GM12878 (cell line): ENCODE data around the gene HOXB3. TPM values are rescaled to one million over a fixed set of nuclear protein-coding genes. Genes with fewer than 3 reads are reported as not detected.

Source experiments
- ATAC-seq: fragments of 200-7000 bp; cut with Tn5 transposase; 3 replicates; pipeline ENCODE4 v1.9.1; 2020; ENCODE audit warnings: mild to moderate bottlenecking, moderate library complexity
- BruUV-seq: library from RNA; stranded (reverse); fragments of 400-500 nt; replicated peaks from 2 replicates; lab custom pipeline; 2021; lab: Mats Ljungman, UMichigan
- CTCF ChIA-PET: fragments of 300-600 bp; sonication (Branson Sonifier 250); formaldehyde crosslinking; extraction: SDS; loops from one replicate; lab custom pipeline; 2021; ENCODE audit warnings: inconsistent platforms; lab: Yijun Ruan, JAX
- POLR2A ChIA-PET: fragments of 350-600 bp; formaldehyde crosslinking; extraction: SDS; loops from one replicate; lab custom pipeline; 2021; ENCODE audit warnings: inconsistent platforms; lab: Charles Lee
- RAD21 ChIA-PET: fragments of 300-600 bp; sonication (Branson Sonifier 250); formaldehyde crosslinking; loops from one replicate; lab custom pipeline; 2023; ENCODE audit warnings: antibody characterized with exemption; ENCODE audit not compliant: unreplicated experiment; lab: Charles Lee
- SMC1A ChIA-PET: fragments of 300-600 bp; sonication (Branson Sonifier 250); formaldehyde crosslinking; loops from one replicate; lab custom pipeline; 2023; ENCODE audit not compliant: unreplicated experiment, uncharacterized antibody; lab: Charles Lee
- DNase-seq: peaks from one replicate; pipeline ENCODE4 v3.0.0-alpha.2; 2011; ENCODE audit warnings: low read depth, low spot score
- FAIRE-seq: peaks from 3 replicates; lab custom pipeline; 2011; peaks lifted over from hg19 to GRCh38; lab: Jason Lieb, UNC
- H2AFZ ChIP-seq: 2 replicates; pipeline ENCODE4 v1.6.0; 2011; ENCODE audit warnings: low read depth, low read length, control low read depth; ENCODE audit not compliant: control insufficient read depth
- H3K27ac ChIP-seq: 2 replicates; pipeline ENCODE4 v1.5.1; 2011; ENCODE audit warnings: control low read depth; ENCODE audit not compliant: control insufficient read depth, insufficient read depth
- H3K27me3 ChIP-seq, 2 experiments: replicated peaks in 1 of 2; 2 replicates each; pipeline versions ENCODE4 v1.6.0 to v1.6.1; 2011; ENCODE audit warnings: low read length in 1 of 2; ENCODE audit not compliant: control insufficient read depth in 2 of 2, insufficient read depth in 2 of 2
- H3K36me3 ChIP-seq, 2 experiments: 2 replicates each; pipeline ENCODE4 v1.5.1; 2011; ENCODE audit warnings: low read length in 1 of 2; ENCODE audit not compliant: control insufficient read depth in 2 of 2, insufficient read depth in 2 of 2
- H3K4me1 ChIP-seq: 2 replicates; pipeline ENCODE4 v1.6.1; 2011; ENCODE audit warnings: mild to moderate bottlenecking, low read length, moderate library complexity, mixed read lengths; ENCODE audit not compliant: control insufficient read depth, insufficient read depth
- H3K4me2 ChIP-seq: 2 replicates; pipeline ENCODE4 v1.6.0; 2011; ENCODE audit warnings: control low read depth; ENCODE audit not compliant: control insufficient read depth, insufficient read depth
- H3K4me3 ChIP-seq: fragments of 200-600 bp; sonication (generic); 2 replicates; pipeline ENCODE4 v1.5.1; 2016
- H3K79me2 ChIP-seq: 2 replicates; pipeline ENCODE4 v1.6.0; 2011; ENCODE audit warnings: low read length; ENCODE audit not compliant: control insufficient read depth, insufficient read depth
- H3K9ac ChIP-seq: 2 replicates; pipeline ENCODE4 v1.8.0; 2011; ENCODE audit warnings: low read length, control low read depth, mixed read lengths; ENCODE audit not compliant: control insufficient read depth, insufficient read depth
- H3K9me3 ChIP-seq: replicated peaks from 3 replicates; pipeline ENCODE4 v1.5.1; 2011; ENCODE audit warnings: mild to moderate bottlenecking, low read length; ENCODE audit not compliant: control insufficient read depth, insufficient read depth
- H4K20me1 ChIP-seq: 2 replicates; pipeline ENCODE4 v1.6.0; 2011; ENCODE audit not compliant: control insufficient read depth, insufficient read depth
- BMI1 ChIP-seq: fragments of 450-650 bp; IDR thresholded peaks from 2 replicates; pipeline ENCODE4 v1.6.1; 2016; ENCODE audit warnings: mild to moderate bottlenecking, moderate library complexity, borderline replicate concordance
- NR2C2 ChIP-seq: IDR thresholded peaks from 2 replicates; pipeline ENCODE4 v1.6.1; 2011; ENCODE audit warnings: borderline replicate concordance, low read depth; ENCODE audit not compliant: control insufficient read depth, insufficient read length
- PAX5 ChIP-seq: IDR thresholded peaks from 2 replicates; pipeline ENCODE4 v1.6.1; 2011; ENCODE audit warnings: low read depth, low read length, borderline replicate concordance
- YY1 ChIP-seq: IDR thresholded peaks from 2 replicates; pipeline ENCODE4 v1.6.1; 2011; ENCODE audit warnings: low read depth, mild to moderate bottlenecking, low read length
- WGBS: methylation state at CpG from one replicate; pipeline ENCODE4 v1.1.6; 2016; ENCODE audit warnings: low lambda C conversion rate; ENCODE audit not compliant: insufficient replicate concordance, insufficient coverage; ENCODE audit errors: missing lambda C conversion rate; 5-methylcytosine and 5-hydroxymethylcytosine counted together
- in situ Hi-C: fragments of 300-500 bp; cut with MboI; formaldehyde crosslinking; loops from 9 replicates; pipeline ENCODE4 v1.14.3; 2018; ENCODE audit warnings: mixed read lengths
- intact Hi-C: fragments of 100-400 bp; cut with micrococcal nuclease; formaldehyde crosslinking; loops from one replicate; pipeline ENCODE4 v1.14.2; 2022; ENCODE audit not compliant: unreplicated experiment
- polyA plus RNA-seq, 11 experiments: library from polyadenylated mRNA; depleted of rRNA in 4 of 11; unstranded in 6 of 11; stranded (reverse) in 5 of 11; fragments of >200 nt; fragmentation: Nextera tagmentation in 4 of 11; fragmentation: Illumina TruSeq in 1 of 11; extraction: Ambion mirVana in 4 of 11; extraction: Trizol in 1 of 11; gene quantifications; 1 replicate in 1 of 11; 2 replicates in 10 of 11; pipeline versions ENCODE4 v1.2.1 to v1.2.3, GENCODE V29; 2011 to 2016; ENCODE audit warnings: inconsistent platforms in 2 of 11, missing spikeins in 2 of 11, low read depth in 1 of 11
- total RNA-seq, 4 experiments: library from RNA; depleted of rRNA in 3 of 4; stranded (reverse); fragments of >200 nt in 3 of 4; fragmentation: Illumina TruSeq in 1 of 4; extraction: Trizol in 1 of 4; gene quantifications; 2 replicates each; pipeline versions ENCODE4 v1.2.1 to v1.2.3, GENCODE V29; 2013 to 2021
- TF ChIP-seq, protein P1 (sequence below): fragments of 150-350 bp; IDR thresholded peaks from 2 replicates; pipeline ENCODE4 v1.6.1; 2016; ENCODE audit warnings: low read depth, low read length
- TF ChIP-seq, protein P2 (sequence below): IDR thresholded peaks from 2 replicates; pipeline ENCODE4 v1.6.1; 2011; ENCODE audit warnings: borderline replicate concordance, low read depth, mild to moderate bottlenecking, moderate library complexity, low read length; ENCODE audit not compliant: insufficient read depth, poor library complexity, severe bottlenecking

Gene HOXB3
- total and polyA plus RNA-seq, 10 of the 15 experiments (the other 5 are each of a cell fraction or from before 2014, with no cell fraction given): 0.19 to 7.7 (median 2.9) TPM

DNA sequence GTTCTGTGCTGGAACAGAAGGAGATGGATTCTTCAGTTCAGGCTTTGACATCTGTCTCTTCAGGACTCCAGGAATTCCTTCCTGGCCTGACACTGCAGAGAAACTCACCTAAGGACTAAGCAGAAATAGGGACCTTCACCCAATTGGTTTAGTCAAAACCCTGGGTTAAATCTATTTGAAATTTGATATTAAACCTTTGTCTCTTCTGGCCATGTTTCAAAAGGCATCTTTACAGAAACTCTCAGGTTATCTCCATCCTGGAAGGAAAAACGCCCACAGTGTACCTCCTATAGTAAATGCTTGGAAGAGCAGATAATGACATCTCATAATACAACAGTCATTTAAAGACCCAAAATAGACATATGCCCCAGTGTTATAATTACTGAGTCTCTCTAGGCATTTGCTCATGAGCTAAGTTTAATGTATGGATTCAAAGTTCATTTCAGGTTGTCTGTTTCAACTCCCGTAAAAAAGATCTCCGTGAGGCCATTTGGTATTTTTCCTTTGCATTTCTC lies 6.3 kb downstream of the HOXB3 start:
- ChIA-PET CTCF (interaction anchor here (0.6 to 2.4 kb wide), 11 partner anchors 28 to 472 kb away, joined by 3 to 9 read pairs (median 4); no protein-coding TSS in a partner anchor), SMC1A (interaction anchor here (0.7 to 1.9 kb wide), 13 partner anchors 22 to 504 kb away, joined by 3 to 11 read pairs (median 4); no protein-coding TSS in a partner anchor), RAD21 (interaction anchor here (0.8 to 2.2 kb wide), 10 partner anchors 17 to 504 kb away, joined by 3 to 7 read pairs (median 3); no protein-coding TSS in a partner anchor), POLR2A (interaction anchor here (1.5 to 1.8 kb wide), 2 partner anchors 9 to 71 kb away, joined by 4 to 6 read pairs; partner anchors contain the start of gene HOXB5)
- no peak for ATAC-seq
- no peak overlapping the region for H3K4me3 ChIP-seq
- H4K20me1 ChIP-seq: no peaks in the 10 kb centered on the region
- intact Hi-C loops: no loop called here
- no peak overlapping the region for H3K27ac ChIP-seq
- no peak overlapping the region for H3K4me2 ChIP-seq
- BruUV-seq: no TSS peak
- TF ChIP-seq, protein P1, sequence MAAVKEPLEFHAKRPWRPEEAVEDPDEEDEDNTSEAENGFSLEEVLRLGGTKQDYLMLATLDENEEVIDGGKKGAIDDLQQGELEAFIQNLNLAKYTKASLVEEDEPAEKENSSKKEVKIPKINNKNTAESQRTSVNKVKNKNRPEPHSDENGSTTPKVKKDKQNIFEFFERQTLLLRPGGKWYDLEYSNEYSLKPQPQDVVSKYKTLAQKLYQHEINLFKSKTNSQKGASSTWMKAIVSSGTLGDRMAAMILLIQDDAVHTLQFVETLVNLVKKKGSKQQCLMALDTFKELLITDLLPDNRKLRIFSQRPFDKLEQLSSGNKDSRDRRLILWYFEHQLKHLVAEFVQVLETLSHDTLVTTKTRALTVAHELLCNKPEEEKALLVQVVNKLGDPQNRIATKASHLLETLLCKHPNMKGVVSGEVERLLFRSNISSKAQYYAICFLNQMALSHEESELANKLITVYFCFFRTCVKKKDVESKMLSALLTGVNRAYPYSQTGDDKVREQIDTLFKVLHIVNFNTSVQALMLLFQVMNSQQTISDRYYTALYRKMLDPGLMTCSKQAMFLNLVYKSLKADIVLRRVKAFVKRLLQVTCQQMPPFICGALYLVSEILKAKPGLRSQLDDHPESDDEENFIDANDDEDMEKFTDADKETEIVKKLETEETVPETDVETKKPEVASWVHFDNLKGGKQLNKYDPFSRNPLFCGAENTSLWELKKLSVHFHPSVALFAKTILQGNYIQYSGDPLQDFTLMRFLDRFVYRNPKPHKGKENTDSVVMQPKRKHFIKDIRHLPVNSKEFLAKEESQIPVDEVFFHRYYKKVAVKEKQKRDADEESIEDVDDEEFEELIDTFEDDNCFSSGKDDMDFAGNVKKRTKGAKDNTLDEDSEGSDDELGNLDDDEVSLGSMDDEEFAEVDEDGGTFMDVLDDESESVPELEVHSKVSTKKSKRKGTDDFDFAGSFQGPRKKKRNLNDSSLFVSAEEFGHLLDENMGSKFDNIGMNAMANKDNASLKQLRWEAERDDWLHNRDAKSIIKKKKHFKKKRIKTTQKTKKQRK: no peak
- TF ChIP-seq, protein P2, sequence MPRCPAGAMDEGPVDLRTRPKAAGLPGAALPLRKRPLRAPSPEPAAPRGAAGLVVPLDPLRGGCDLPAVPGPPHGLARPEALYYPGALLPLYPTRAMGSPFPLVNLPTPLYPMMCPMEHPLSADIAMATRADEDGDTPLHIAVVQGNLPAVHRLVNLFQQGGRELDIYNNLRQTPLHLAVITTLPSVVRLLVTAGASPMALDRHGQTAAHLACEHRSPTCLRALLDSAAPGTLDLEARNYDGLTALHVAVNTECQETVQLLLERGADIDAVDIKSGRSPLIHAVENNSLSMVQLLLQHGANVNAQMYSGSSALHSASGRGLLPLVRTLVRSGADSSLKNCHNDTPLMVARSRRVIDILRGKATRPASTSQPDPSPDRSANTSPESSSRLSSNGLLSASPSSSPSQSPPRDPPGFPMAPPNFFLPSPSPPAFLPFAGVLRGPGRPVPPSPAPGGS: no peak
- TF ChIP-seq PAX5 (no peak), NR2C2 (no peak), YY1 (no peak), BMI1 (no peak)
- H3K4me1 ChIP-seq: peaks cover 10% of the 10 kb centered on the region
- no peaks in the 10 kb centered on the region for H3K79me2 ChIP-seq
- no peaks in the 10 kb centered on the region for H3K9me3 ChIP-seq
- H3K9ac ChIP-seq: no peak overlapping the region
- no peak for FAIRE-seq
- in situ Hi-C loops: no loop called here
- H2AFZ ChIP-seq: no peak overlapping the region
- DNase-seq: no peak
- 72% methylated on average over 3 of the region's 3 CpGs for WGBS
- H3K27me3 ChIP-seq: peaks cover 0 to 4% of the 10 kb centered on the region in 2 experiments; a peak in 1 of 4 replicates
- H3K36me3 ChIP-seq: no peaks in the 10 kb centered on the region
